ENCODE results near the gene QSOX2.

The QSOX2 gene

DNA sequence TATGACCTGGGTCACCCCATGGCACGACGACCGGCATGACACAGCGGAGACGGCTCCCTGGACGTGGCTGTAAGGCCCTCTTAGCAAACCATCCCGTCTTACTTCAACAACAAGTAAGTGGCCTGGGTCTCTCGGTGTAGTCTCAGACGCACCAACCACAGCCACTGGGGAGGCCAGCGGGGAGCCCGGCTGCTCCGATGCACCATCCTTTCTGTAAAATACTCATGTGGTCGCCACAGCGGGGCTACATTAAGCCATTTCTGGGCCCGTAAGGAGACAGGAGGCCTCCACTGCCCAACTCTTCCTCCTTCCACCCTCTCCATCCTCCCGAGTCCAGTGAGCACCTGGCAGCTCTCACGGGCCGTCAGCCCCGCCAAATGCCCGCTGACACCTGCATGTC is 4.7 kb downstream of the QSOX2 start:
- Histone ChIP-seq H3K4me2 (ENCODE audit: low read depth, low read length) (peak overlapping the region; percentile 38; the same call in 1 of the 2 replicates), H3F3A (ENCODE audit: insufficient read depth, low read length) (peaks cover 26% of the 10 kb centered on the region), H3K9me3 (replicated peaks; ENCODE audit: insufficient read depth, low read length) (no peaks in the 10 kb centered on the region), H3K27me3 (replicated peaks; ENCODE audit: insufficient read depth, low read length) (no peaks in the 10 kb centered on the region), H2AFZ (ENCODE audit: low read length) (no peak overlapping the region), H3K9ac (ENCODE audit: low read length) (no peak overlapping the region), H3K79me2 (ENCODE audit: low read length) (peaks cover 87% of the 10 kb centered on the region), H4K20me1 (ENCODE audit: insufficient read depth, low read length) (peaks cover 13% of the 10 kb centered on the region), H3K4me3 (ENCODE audit: low read length) (no peak overlapping the region), H3K4me1 (ENCODE audit: low read length) (peaks cover 37% of the 10 kb centered on the region), H3K27ac (ENCODE audit: low read length) (no peak overlapping the region), H3K9me2 (replicated peaks; ENCODE audit: insufficient read depth, low read length) (no peaks in the 10 kb centered on the region), H3K36me3 (replicated peaks; ENCODE audit: insufficient read depth, low read length) (no peaks in the 10 kb centered on the region)
- no peak for TF ChIP-seq EZH2phosphoT487 (IDR thresholded peaks at IDR 0.05; ENCODE audit: low read length)
- no peak for DNase-seq

GRCh38 chr9:136239983-136240330 is 5.7 kb downstream of the QSOX2 start:
- H4K20me1 ChIP-seq (ENCODE audit: insufficient read depth, low read length) = peaks cover 13% of the 10 kb centered on the region
- peaks cover 24% of the 10 kb centered on the region for H3F3A ChIP-seq (ENCODE audit: insufficient read depth, low read length)
- no peak for TF ChIP-seq EZH2 (optimal IDR thresholded peaks at IDR 0.05; ENCODE audit: low read depth, low read length)
- TF ChIP-seq, protein P1, sequence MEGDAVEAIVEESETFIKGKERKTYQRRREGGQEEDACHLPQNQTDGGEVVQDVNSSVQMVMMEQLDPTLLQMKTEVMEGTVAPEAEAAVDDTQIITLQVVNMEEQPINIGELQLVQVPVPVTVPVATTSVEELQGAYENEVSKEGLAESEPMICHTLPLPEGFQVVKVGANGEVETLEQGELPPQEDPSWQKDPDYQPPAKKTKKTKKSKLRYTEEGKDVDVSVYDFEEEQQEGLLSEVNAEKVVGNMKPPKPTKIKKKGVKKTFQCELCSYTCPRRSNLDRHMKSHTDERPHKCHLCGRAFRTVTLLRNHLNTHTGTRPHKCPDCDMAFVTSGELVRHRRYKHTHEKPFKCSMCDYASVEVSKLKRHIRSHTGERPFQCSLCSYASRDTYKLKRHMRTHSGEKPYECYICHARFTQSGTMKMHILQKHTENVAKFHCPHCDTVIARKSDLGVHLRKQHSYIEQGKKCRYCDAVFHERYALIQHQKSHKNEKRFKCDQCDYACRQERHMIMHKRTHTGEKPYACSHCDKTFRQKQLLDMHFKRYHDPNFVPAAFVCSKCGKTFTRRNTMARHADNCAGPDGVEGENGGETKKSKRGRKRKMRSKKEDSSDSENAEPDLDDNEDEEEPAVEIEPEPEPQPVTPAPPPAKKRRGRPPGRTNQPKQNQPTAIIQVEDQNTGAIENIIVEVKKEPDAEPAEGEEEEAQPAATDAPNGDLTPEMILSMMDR (IDR thresholded peaks at IDR 0.05; ENCODE audit: low read length) = no peak
- no peak for TF ChIP-seq EZH2phosphoT487 (IDR thresholded peaks at IDR 0.05; ENCODE audit: low read length)
- H3K27me3 ChIP-seq (replicated peaks; ENCODE audit: insufficient read depth, low read length) = no peaks in the 10 kb centered on the region
- H3K9ac ChIP-seq (ENCODE audit: low read length) = no peak overlapping the region
- H3K9me3 ChIP-seq (replicated peaks; ENCODE audit: insufficient read depth, low read length) = no peaks in the 10 kb centered on the region
- H3K4me3 ChIP-seq (ENCODE audit: low read length) = no peak overlapping the region
- H3K79me2 ChIP-seq (ENCODE audit: low read length) = peaks cover 92% of the 10 kb centered on the region
- H3K9me2 ChIP-seq (replicated peaks; ENCODE audit: insufficient read depth, low read length) = no peaks in the 10 kb centered on the region
- peaks cover 37% of the 10 kb centered on the region for H3K4me1 ChIP-seq (ENCODE audit: low read length)
- H3K36me3 ChIP-seq (replicated peaks; ENCODE audit: insufficient read depth, low read length) = no peaks in the 10 kb centered on the region
- H3K27ac ChIP-seq (ENCODE audit: low read length) = no peak overlapping the region; the same call in 1 of the 2 replicates
- DNase-seq = peak; percentile 41
- H3K4me2 ChIP-seq (ENCODE audit: low read depth, low read length) = peak overlapping the region; percentile 38; the same call in 1 of the 2 replicates
- H2AFZ ChIP-seq (ENCODE audit: low read length) = no peak overlapping the region

DNA sequence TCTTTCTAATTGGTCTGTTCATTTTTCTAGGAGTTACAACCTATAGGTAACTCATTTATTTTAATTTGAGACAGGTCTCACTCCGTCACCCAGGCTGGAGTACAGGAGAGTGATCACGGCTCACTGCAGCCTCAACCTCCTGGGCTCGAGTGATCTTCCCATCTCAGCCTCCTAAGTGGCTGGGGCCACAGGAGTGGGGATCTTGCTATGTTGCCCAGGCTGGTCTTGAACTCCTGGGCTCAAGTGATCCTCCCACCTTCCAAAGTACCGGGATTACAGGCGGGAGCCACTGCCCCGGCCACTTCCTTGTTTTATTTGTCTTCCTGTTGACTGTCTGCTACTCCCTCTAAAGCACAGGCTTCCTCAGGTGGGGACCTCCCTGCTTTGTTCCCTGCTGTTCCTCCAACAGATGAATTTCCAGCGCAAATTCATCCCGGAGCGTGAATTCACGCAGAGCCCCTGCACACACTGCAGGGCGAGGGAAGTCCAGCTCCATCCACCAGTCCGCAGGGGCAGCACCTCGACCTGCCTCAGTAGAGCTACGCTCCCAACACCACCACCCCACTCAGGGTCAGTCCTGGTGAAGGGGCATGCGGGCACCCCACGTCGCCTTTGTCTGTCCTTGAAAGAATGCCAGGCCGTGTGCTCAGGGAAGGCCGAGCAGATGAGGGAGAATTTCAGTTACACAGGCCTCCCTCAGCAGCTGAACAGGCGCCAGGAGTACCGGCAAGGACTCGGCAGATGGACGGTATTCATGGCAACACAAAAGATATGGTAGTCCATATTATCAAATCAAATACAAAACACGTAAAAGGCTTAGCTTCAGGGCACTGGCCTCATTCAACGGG is 6.3 kb downstream of the QSOX2 start:
- peaks cover 91% of the 10 kb centered on the region for H3K79me2 ChIP-seq (ENCODE audit: low read length)
- H3K9ac ChIP-seq (ENCODE audit: low read length) = no peak overlapping the region
- H3K36me3 ChIP-seq (replicated peaks; ENCODE audit: insufficient read depth, low read length) = no peaks in the 10 kb centered on the region
- peaks cover 34% of the 10 kb centered on the region for H3K4me1 ChIP-seq (ENCODE audit: low read length)
- no peak overlapping the region for H3K4me3 ChIP-seq (ENCODE audit: low read length)
- TF ChIP-seq, protein P1 (IDR thresholded peaks at IDR 0.05; ENCODE audit: low read length) = no peak
- TF ChIP-seq EZH2phosphoT487 (IDR thresholded peaks at IDR 0.05; ENCODE audit: low read length) (no peak), EZH2 (optimal IDR thresholded peaks at IDR 0.05; ENCODE audit: low read depth, low read length) (no peak)
- peaks cover 13% of the 10 kb centered on the region for H4K20me1 ChIP-seq (ENCODE audit: insufficient read depth, low read length)
- peaks cover 18% of the 10 kb centered on the region for H3F3A ChIP-seq (ENCODE audit: insufficient read depth, low read length)
- H3K9me3 ChIP-seq (replicated peaks; ENCODE audit: insufficient read depth, low read length) = no peaks in the 10 kb centered on the region
- no peak for DNase-seq
- no peak overlapping the region for H3K27ac ChIP-seq (ENCODE audit: low read length)
- H3K9me2 ChIP-seq (replicated peaks; ENCODE audit: insufficient read depth, low read length) = no peaks in the 10 kb centered on the region
- no peaks in the 10 kb centered on the region for H3K27me3 ChIP-seq (replicated peaks; ENCODE audit: insufficient read depth, low read length)
- no peak overlapping the region for H2AFZ ChIP-seq (ENCODE audit: low read length)
- peak overlapping the region; percentile 38; the same call in 1 of the 2 replicates for H3K4me2 ChIP-seq (ENCODE audit: low read depth, low read length)

- H3K9me2 ChIP-seq (replicated peaks; ENCODE audit: insufficient read depth, low read length) = no peaks in the 10 kb centered on the region
- no peak for DNase-seq
- no peak overlapping the region for H3K4me3 ChIP-seq (ENCODE audit: low read length)
- H3K27ac ChIP-seq (ENCODE audit: low read length) = no peak overlapping the region
- H3K9me3 ChIP-seq (replicated peaks; ENCODE audit: insufficient read depth, low read length) = no peaks in the 10 kb centered on the region
- H2AFZ ChIP-seq (ENCODE audit: low read length) = no peak overlapping the region
- H3K9ac ChIP-seq (ENCODE audit: low read length) = no peak overlapping the region
- H3K36me3 ChIP-seq (replicated peaks; ENCODE audit: insufficient read depth, low read length) = no peaks in the 10 kb centered on the region
- peaks cover 8% of the 10 kb centered on the region; the same call in 1 of the 2 replicates for H3F3A ChIP-seq (ENCODE audit: insufficient read depth, low read length)
- H4K20me1 ChIP-seq (ENCODE audit: insufficient read depth, low read length) = peaks cover 13% of the 10 kb centered on the region
- no peaks in the 10 kb centered on the region for H3K27me3 ChIP-seq (replicated peaks; ENCODE audit: insufficient read depth, low read length)
- peaks cover 90% of the 10 kb centered on the region for H3K79me2 ChIP-seq (ENCODE audit: low read length)
- no peak overlapping the region for H3K4me2 ChIP-seq (ENCODE audit: low read depth, low read length)
- TF ChIP-seq, protein P1 (IDR thresholded peaks at IDR 0.05; ENCODE audit: low read length) = no peak
- TF ChIP-seq EZH2phosphoT487 (IDR thresholded peaks at IDR 0.05; ENCODE audit: low read length) = no peak
- TF ChIP-seq EZH2 (optimal IDR thresholded peaks at IDR 0.05; ENCODE audit: low read depth, low read length) = no peak
- peaks cover 25% of the 10 kb centered on the region for H3K4me1 ChIP-seq (ENCODE audit: low read length)
Measured at GRCh38 chr9:136238342-136238732, 7.3 kb downstream of the QSOX2 start.
